ENCODE measurements around the gene EDEM3.

EDEM3 gene

GRCh38 chr1:184752656-184753055 is 2.0 kb downstream of the EDEM3 start:
- peak overlapping the region; percentile 83 to 98 (median 95); a peak in 20 of 22 replicates for H3K27ac ChIP-seq
- no peaks in the 10 kb centered on the region for H3K27me3 ChIP-seq
- peaks cover 0 to 15% (median 4%) of the 10 kb centered on the region in 11 experiments; a peak in 9 of 22 replicates for H3K36me3 ChIP-seq
- peak overlapping the region; percentile 75 to 99 (median 96); a peak in 18 of 20 replicates for H3K4me3 ChIP-seq
- peak overlapping the region; percentile 52 to 89 (median 79) for H3K4me2 ChIP-seq
- 0 out of 22 replicates have a peak, but pooled peaks of 1 of the 11 experiments have one; percentile 9 for TF ChIP-seq Cebpa-rat (IDR thresholded peaks at IDR 0.05)
- H3K9ac ChIP-seq = peak overlapping the region in 10 of 11 experiments; percentile 89 to 99 (median 96); a peak in 13 of 22 replicates
- no peaks in the 10 kb centered on the region for H3K9me3 ChIP-seq (replicated peaks in 1 of 11)
- peaks cover 13 to 59% (median 26%) of the 10 kb centered on the region in 10 experiments for H3K4me1 ChIP-seq
- peaks cover 0 to 14% (median 0%) of the 10 kb centered on the region in 11 experiments; a peak in 7 of 22 replicates for H4K20me1 ChIP-seq

- no peak for TF ChIP-seq Cebpa-rat (IDR thresholded peaks at IDR 0.05)
- peak overlapping the region in 3 of 11 experiments; percentile 37 to 49 (median 40); a peak in 3 of 22 replicates for H3K4me2 ChIP-seq
- no peak overlapping the region for H3K4me3 ChIP-seq
- H3K9me3 ChIP-seq (replicated peaks in 1 of 11) = no peaks in the 10 kb centered on the region
- no peak overlapping the region for H3K9ac ChIP-seq
- peaks cover 4 to 46% (median 24%) of the 10 kb centered on the region in 11 experiments; a peak in 15 of 22 replicates for H3K36me3 ChIP-seq
- no peak overlapping the region for H3K27ac ChIP-seq
- H4K20me1 ChIP-seq = peaks cover 0 to 25% (median 0%) of the 10 kb centered on the region in 11 experiments; a peak in 6 of 22 replicates
- H3K27me3 ChIP-seq = no peaks in the 10 kb centered on the region
- peaks cover 21 to 82% (median 35%) of the 10 kb centered on the region in 10 experiments for H3K4me1 ChIP-seq
These were observed 5.9 kb downstream of the EDEM3 start for GRCh38 chr1:184748740-184749139.

- Histone ChIP-seq H3K36me3 (peaks cover 4 to 46% (median 25%) of the 10 kb centered on the region in 11 experiments; a peak in 15 of 22 replicates), H3K27ac (peak overlapping the region in 3 of 11 experiments; percentile 21 to 40 (median 40); a peak in 3 of 22 replicates), H3K9ac (peak overlapping the region in 1 of 11 experiments; percentile 45; a peak in 1 of 22 replicates), H4K20me1 (peaks cover 0 to 39% (median 2%) of the 10 kb centered on the region in 11 experiments; a peak in 6 of 22 replicates), H3K4me3 (no peak overlapping the region), H3K4me2 (peak overlapping the region in 4 of 11 experiments; percentile 16 to 63 (median 51); a peak in 8 of 22 replicates), H3K27me3 (no peaks in the 10 kb centered on the region), H3K9me3 (replicated peaks in 1 of 11) (no peaks in the 10 kb centered on the region), H3K4me1 (peaks cover 10 to 71% (median 26%) of the 10 kb centered on the region in 10 experiments)
- no peak for TF ChIP-seq Cebpa-rat (IDR thresholded peaks at IDR 0.05)
These were observed 7.3 kb downstream of the EDEM3 start for GRCh38 chr1:184747089-184747955.

GRCh38 chr1:184745929-184746638 is 8.6 kb downstream of the EDEM3 start:
- no peak overlapping the region for H3K4me3 ChIP-seq

GRCh38 chr1:184745110-184745509 is 9.5 kb downstream of the EDEM3 start:
- H3K9ac ChIP-seq = no peak overlapping the region
- H3K27ac ChIP-seq = no peak overlapping the region
- H3K9me3 ChIP-seq (replicated peaks in 1 of 11) = no peaks in the 10 kb centered on the region
- TF ChIP-seq Cebpa-rat (IDR thresholded peaks at IDR 0.05) = no peak
- H3K4me2 ChIP-seq = peak overlapping the region in 2 of 11 experiments; percentile 37 to 61; a peak in 4 of 22 replicates
- H3K27me3 ChIP-seq = no peaks in the 10 kb centered on the region
- H3K4me1 ChIP-seq = peaks cover 6 to 54% (median 20%) of the 10 kb centered on the region in 10 experiments; a peak in 17 of 20 replicates
- no peak overlapping the region for H3K4me3 ChIP-seq
- H4K20me1 ChIP-seq = peaks cover 0 to 51% (median 0%) of the 10 kb centered on the region in 11 experiments; a peak in 4 of 22 replicates
- H3K36me3 ChIP-seq = peaks cover 4 to 57% (median 28%) of the 10 kb centered on the region in 11 experiments; a peak in 15 of 22 replicates

More at GRCh38 chr1:184745929-184746638, 8.6 kb downstream of the EDEM3 start:
- Histone ChIP-seq H4K20me1 (peaks cover 0 to 50% (median 0%) of the 10 kb centered on the region in 11 experiments; a peak in 4 of 22 replicates), H3K36me3 (peaks cover 4 to 48% (median 25%) of the 10 kb centered on the region in 11 experiments; a peak in 15 of 22 replicates), H3K27ac (no peak overlapping the region), H3K9me3 (replicated peaks in 1 of 11) (no peaks in the 10 kb centered on the region), H3K9ac (no peak overlapping the region), H3K27me3 (no peaks in the 10 kb centered on the region), H3K4me1 (peaks cover 6 to 62% (median 20%) of the 10 kb centered on the region in 10 experiments; a peak in 17 of 20 replicates), H3K4me2 (peak overlapping the region in 8 of 11 experiments; percentile 2 to 61 (median 18); a peak in 10 of 22 replicates)
- TF ChIP-seq Cebpa-rat (IDR thresholded peaks at IDR 0.05) = no peak

- peaks cover 2 to 55% (median 27%) of the 10 kb centered on the region in 11 experiments; a peak in 15 of 22 replicates for H3K36me3 ChIP-seq
- peaks cover 0 to 55% (median 0%) of the 10 kb centered on the region in 11 experiments; a peak in 4 of 22 replicates for H4K20me1 ChIP-seq
- no peak overlapping the region for H3K9ac ChIP-seq
- no peak overlapping the region for H3K4me2 ChIP-seq
- no peak overlapping the region for H3K4me3 ChIP-seq
- no peaks in the 10 kb centered on the region for H3K27me3 ChIP-seq
- peaks cover 6 to 35% (median 20%) of the 10 kb centered on the region in 10 experiments; a peak in 17 of 20 replicates for H3K4me1 ChIP-seq
- no peak overlapping the region for H3K27ac ChIP-seq
- TF ChIP-seq Cebpa-rat (IDR thresholded peaks at IDR 0.05) = no peak
- H3K9me3 ChIP-seq (replicated peaks in 1 of 11) = no peaks in the 10 kb centered on the region
These were observed 11.4 kb downstream of the EDEM3 start for GRCh38 chr1:184743062-184743756.

GRCh38 chr1:184740344-184740743 is 14.3 kb downstream of the EDEM3 start:
- Histone ChIP-seq H3K36me3 (peaks cover 8 to 68% (median 34%) of the 10 kb centered on the region in 11 experiments; a peak in 19 of 22 replicates), H3K9ac (no peak overlapping the region), H3K4me1 (peaks cover 0 to 15% (median 1%) of the 10 kb centered on the region in 10 experiments; a peak in 10 of 20 replicates), H3K4me2 (no peak overlapping the region), H3K27me3 (no peaks in the 10 kb centered on the region), H4K20me1 (peaks cover 0 to 49% (median 0%) of the 10 kb centered on the region in 11 experiments; a peak in 4 of 22 replicates), H3K4me3 (no peak overlapping the region), H3K9me3 (replicated peaks in 1 of 11) (no peaks in the 10 kb centered on the region), H3K27ac (no peak overlapping the region)
- TF ChIP-seq Cebpa-rat (IDR thresholded peaks at IDR 0.05) = no peak

GRCh38 chr1:184739796-184740195 is 14.9 kb downstream of the EDEM3 start:
- peaks cover 6 to 62% (median 34%) of the 10 kb centered on the region in 11 experiments; a peak in 20 of 22 replicates for H3K36me3 ChIP-seq
- H3K27ac ChIP-seq = no peak overlapping the region
- H4K20me1 ChIP-seq = peaks cover 0 to 49% (median 0%) of the 10 kb centered on the region in 11 experiments; a peak in 4 of 22 replicates
- H3K9ac ChIP-seq = no peak overlapping the region
- H3K4me2 ChIP-seq = no peak overlapping the region
- TF ChIP-seq Cebpa-rat (IDR thresholded peaks at IDR 0.05) = no peak
- H3K27me3 ChIP-seq = no peaks in the 10 kb centered on the region
- H3K4me1 ChIP-seq = peaks cover 0 to 15% (median 0%) of the 10 kb centered on the region in 10 experiments; a peak in 5 of 20 replicates
- no peaks in the 10 kb centered on the region for H3K9me3 ChIP-seq (replicated peaks in 1 of 11)
- no peak overlapping the region for H3K4me3 ChIP-seq

All from BLaER1 treated with 17β-estradiol and CSF1 and Interleukin-3, amounts not matched to agents 10 nM and 100 nM (cell line).